A549 treated with dexamethasone at 1 μM for 4 hours (cell line): ENCODE results near the gene MRPL48. TPM values are rescaled to one million over a fixed set of nuclear protein-coding genes. Genes with fewer than 3 reads are reported as not detected.

Experiments used
- total RNA-seq: library from RNA; stranded (reverse); fragments of 200-300 nt; extraction: Qiagen RNA extraction; gene quantifications from 5 replicates; pipeline ENCODE4 v1.2.3, GENCODE V29; 2022

The MRPL48 gene
- total RNA-seq, result 46.0 to 60.4 TPM (median 46.6 TPM) in 5 replicates

GRCh38 chr11:73787643-73788558 is at the start of gene MRPL48:
Gene MRPL48, plus strand, starts transcription at chr11:73787874. Its CDS starts 98 bp downstream, at chr11:73787972.

GRCh38 chr11:73760679-73761402 is 26.8 kb upstream of the MRPL48 start, which contains the start of gene RAB6A:
Gene RAB6A, minus strand, starts transcription at chr11:73761074. Its CDS starts 439 bp downstream, at chr11:73760635.

GRCh38 chr11:73876424-73877310 is 89.0 kb downstream of the MRPL48 start, which contains the start of the genes COA4 and PAAF1:
Gene COA4, minus strand, starts transcription at chr11:73876846. Its CDS starts 3,468 bp downstream, at chr11:73873378.
Gene PAAF1, plus strand, starts transcription at chr11:73876999. Its CDS starts 23 bp downstream, at chr11:73877022.

Other genes with a start within 250 kb of the MRPL48 start
- 10.4 to 17.0 TPM (median 15.9 TPM) in 5 replicates for gene FAM168A, start 189.8 kb upstream of the MRPL48 start, total RNA-seq
- gene PLEKHB1, start 141.3 kb upstream of the MRPL48 start, total RNA-seq, result 0.61 to 1.6 TPM (median 1.0 TPM) in 5 replicates
- 58.9 to 73.7 TPM (median 70.5 TPM) in 5 replicates for gene RAB6A, start 26.8 kb upstream of the MRPL48 start, total RNA-seq
- 112 to 146 TPM (median 121 TPM) in 5 replicates for gene COA4, start 89.0 kb downstream of the MRPL48 start, total RNA-seq
- gene PAAF1, start 89.1 kb downstream of the MRPL48 start, total RNA-seq, result 9.9 to 13.5 TPM (median 12.4 TPM) in 5 replicates
- gene DNAJB13, start 163.2 kb downstream of the MRPL48 start, total RNA-seq, result 0.56 to 0.95 TPM (median 0.78 TPM) in 5 replicates
- gene UCP2, start 195.0 kb downstream of the MRPL48 start, total RNA-seq, result 83.0 to 92.6 TPM (median 87.9 TPM) in 5 replicates
- gene UCP3, start 221.2 kb downstream of the MRPL48 start, total RNA-seq, result 0.68 to 1.7 TPM (median 1.1 TPM) in 5 replicates